Measurements from ENCODE around the gene GALM. TPM values are rescaled to one million over a fixed set of nuclear protein-coding genes. Genes with fewer than 3 reads are reported as not detected.
"Not testable (repeated sequence)": the region's sequence is repeated elsewhere in the genome, so short reads cannot be mapped to it uniquely, and the experiment has no call there.

The GALM gene
- total RNA-seq, 2 donors from 2014 or later = 9.2 to 16.8 TPM

DNA sequence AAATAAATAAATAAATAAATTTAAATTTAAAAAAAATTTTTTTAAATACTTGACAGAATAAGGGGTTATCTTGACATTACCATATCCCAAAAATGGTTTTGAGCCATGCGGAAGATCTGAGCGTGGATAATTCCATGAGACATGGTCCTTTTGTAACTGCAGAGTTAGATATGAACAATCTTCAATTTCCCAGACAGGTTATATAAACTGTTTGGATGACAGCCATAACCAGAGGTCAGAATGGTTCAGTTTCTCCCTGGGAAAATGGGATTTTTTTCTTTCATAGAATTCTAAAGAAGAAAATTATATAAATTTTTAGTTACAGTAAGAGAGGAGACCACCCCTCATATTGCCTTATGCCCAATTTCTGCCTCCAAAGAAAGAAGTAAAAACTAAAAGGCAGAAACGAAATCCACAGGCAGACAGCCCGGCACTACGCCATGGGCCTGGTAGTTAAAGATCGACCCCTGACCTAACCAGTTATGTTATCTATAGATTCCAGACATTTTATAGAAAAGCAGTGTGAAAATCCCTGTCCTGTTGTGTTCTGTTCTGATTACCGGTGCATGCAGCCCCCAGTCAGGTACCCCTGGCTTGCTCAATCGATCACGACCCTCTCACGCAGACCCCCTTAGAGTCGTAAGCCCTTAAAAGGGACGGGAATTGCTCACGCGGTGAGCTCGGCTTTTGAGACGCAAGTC is 3.0 kb downstream of the GALM start:
- ATAC-seq = no peak
- no peak for DNase-seq
- intact Hi-C loops (cut with DNase I) = loop anchor here (5.0 to 10.0 kb wide), 3 partner anchors 53 to 74 kb away; partner anchors contain the start of gene HNRNPLL (in 1 of the 2)

DNA sequence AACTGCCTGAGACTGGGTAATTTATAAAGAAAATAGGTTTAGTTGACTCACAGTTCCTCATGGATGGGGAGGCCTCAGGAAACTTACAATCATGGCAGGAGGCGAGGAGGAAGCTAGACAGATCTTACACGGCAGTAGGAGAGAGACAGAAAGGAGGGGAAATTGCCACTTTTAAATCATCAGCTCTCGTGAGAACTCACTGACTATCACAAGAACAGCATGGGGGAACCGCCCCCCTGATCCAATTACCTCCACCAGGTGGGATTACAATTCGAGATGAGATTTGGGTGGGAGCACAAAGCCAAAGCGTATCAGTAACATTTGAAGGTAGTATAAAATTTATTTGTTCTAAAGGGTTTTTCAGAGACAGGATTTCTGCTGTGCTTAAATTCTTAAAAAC is 5.4 kb downstream of the GALM start:
- no peak for ATAC-seq
- intact Hi-C loops (cut with DNase I) = no loop called here
- DNase-seq = no peak

DNA sequence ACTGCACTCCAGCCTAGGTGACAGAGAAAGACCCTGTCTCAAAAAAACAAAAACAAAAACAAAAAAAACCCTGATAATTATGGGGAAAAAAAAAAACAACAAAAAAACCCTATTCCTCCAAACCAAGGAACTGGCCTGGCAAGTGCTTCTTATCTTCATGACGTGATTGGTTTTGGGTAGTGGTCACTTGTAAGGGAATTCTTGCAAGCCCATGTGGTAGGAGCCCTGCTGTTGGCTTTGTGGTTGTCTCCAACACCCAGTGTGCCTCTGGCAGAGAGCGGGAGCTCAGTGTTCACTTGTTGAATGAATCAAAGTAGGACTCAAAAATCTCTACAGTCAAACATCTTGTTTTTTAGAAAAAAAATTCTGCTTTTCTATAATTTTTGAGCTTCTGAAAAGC is 6.0 kb downstream of the GALM start:
- intact Hi-C loops (cut with DNase I) = no loop called here
- DNase-seq = no peak
- ATAC-seq = no peak

DNA sequence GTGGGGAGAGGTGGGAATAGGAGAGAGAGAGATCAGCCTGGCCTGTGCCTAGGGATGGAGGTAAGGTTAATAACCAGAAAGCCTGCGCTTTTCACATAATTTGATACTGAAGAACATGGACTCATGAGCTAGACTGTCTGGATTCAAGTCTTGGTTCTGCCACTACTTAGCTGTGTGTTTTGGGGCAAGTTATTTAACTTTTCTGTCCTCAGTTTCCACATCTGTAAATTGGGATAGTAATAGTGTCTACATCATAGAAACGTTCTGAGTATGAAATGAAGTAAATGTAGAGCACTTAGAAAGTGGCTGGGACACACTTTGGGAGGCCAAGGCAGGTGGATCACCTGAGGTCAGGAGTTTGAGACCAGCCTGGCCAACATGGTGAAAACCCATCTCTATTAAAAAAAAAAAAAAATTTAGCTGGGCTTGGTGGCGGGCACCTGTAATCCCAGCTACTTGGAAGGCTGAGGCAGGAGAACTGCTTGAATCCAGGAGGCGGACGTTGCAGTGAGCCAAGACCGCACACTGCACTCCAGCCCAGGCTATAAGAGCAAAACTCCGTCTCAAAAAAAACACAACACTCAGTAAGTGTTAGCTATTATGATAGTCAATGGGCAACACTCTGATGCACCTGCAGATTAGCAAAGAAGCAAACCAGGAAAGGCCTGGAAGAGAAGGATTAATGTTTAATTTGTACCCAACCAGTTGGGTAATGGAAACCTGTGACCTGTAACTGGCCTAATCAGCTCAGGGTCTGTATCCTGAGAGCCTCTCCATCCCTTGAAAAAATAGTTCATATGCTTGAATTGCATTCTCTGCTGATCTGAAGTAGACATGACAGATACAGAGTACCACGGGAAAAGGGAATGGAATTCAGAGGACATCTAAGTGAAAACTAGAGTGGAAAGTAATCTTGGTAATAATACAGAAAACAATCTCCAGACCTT is 6.8 kb downstream of the GALM start:
- intact Hi-C loops (cut with DNase I) = no loop called here
- ATAC-seq (no peak), DNase-seq (no peak)

DNA sequence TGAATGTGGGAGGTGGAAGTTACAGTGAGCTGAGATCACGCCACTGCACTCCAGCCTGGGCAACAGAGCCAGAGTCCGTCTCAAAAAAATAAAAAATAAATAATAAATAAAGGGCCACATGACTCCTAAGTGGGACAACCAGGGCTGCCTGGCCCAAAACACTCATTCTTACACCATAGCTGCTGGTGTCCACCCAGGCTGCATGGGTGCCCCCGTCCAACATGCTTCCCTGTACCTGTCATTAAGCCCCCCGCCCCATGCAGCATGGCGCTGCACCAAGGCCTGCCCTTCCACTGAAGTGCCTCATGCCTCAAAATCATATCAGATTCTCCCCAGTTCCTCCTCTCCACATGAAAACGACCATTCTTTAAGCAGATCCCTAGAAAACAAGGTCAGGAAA is 10.8 kb downstream of the GALM start:
- intact Hi-C loops (cut with DNase I) = no loop called here
- no peak for DNase-seq
- ATAC-seq = no peak

DNA sequence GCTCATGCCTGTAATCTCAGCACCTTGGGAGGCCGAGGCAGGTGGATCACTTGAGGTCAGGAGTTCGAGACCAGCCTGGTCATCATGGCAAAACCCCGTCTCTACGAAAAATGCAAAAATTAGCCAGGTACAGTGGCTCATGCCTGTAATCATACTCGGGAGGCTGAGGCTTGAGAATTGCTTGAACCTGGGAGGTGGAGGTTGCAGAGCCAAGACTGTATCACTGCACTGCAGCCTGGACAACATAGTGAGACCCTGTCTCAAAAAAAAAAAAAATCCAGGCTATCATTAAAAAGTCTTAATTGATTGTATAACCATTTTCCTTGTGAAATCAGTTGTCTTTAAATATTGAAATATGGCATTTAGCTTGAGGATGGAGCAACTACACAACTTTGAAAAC is 15.0 kb downstream of the GALM start:
- ATAC-seq; intact Hi-C loops (cut with DNase I); DNase-seq: not testable (repeated sequence)

DNA sequence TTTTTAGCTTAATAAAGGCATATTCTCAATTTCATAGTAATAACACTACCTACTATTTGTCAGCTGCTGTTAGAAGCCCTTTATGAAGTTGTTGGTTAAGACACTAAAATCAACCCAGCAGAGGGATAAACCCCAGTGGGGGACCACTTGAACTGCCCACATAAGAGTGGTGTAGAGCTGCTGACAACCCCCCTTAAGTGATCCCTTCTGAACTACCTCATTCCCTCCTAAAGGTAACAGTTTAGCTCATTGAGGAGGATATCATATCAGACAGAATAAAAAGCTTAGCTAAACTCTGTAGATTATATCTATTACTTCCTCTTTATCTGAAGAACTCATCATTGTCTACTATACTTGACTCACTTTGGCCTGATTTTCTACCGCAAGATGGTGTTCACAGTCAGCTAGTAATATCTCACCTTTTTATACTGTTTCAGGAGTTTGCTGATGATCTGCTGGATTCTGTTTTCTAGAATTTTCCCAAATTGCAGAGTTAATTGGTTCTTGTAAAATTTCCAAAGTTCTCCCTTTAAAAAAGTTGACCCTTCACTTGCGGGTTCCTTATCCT is 16.2 kb downstream of the GALM start:
- intact Hi-C loops (cut with DNase I) = no loop called here
- no peak for ATAC-seq
- DNase-seq = no peak

DNA sequence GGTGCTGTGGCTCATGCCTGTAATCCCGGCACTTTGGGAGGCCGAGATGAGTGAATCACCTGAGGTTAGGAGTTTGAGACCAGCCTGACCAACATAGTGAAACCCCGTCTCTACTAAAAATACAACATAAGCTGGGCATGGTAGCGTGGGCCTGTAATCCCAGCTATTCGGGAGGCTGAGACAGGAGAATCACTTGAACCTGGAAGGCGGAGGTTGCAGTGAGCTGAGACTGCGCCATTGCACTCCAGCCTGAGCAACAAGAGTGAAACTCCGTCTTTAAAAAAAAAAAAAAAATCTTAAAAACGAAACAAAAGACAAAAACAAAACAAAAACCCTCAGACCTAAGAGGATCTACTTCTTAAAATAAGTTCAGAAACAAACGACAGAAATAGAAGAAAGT is 16.7 kb downstream of the GALM start:
- intact Hi-C loops (cut with DNase I); ATAC-seq; DNase-seq: not testable (repeated sequence)

DNA sequence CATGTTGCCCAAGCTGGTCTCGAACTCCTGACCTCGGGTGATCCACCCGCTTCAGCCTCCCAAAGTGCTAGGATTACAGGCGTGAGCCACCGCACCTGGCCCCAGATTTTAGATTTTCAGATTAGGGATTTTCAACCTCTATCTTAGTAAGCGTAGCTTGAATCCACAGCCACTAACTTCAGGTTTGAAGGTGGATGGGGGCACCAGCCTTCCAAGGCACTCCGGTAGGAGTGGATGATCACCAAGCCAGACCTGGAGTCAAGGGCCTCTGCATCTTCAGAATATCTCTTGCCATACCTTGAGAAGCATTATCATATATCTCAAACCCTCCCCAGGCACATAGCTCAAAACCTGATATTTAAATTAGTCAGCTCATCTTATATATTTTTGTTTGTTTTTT is 17.9 kb downstream of the GALM start:
- ATAC-seq (no peak), DNase-seq (no peak)
- intact Hi-C loops (cut with DNase I) = no loop called here

DNA sequence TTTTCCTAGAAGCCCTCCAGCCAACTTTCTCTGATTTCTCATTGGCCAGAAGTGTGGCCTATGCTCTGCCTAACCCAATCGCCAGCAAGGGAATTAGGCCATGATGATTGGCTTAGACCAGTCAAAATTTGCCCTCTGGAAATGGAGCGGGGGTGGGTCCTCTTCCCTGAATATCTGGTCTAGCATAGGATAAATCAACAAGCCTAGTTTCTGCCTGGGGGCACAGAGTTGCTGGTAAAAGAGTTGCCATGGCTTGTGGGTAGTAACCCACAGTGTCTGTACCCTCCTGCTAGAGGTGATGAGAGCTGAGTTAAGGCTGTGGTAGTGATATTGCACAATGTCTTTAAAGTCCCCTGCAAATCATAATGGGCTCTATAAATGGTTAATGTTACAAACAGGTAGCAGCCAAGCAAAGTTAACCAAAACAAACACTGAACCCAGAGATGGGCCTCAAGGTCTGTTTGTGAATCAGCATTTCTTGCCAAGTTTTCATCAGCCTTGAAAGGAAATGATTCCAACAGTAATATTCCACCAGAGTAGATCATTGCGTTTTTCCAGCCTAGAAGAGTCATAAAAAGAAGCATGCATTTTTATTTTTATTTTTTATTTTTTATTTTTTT is 19.3 kb downstream of the GALM start:
- DNase-seq (no peak), ATAC-seq (no peak)
- intact Hi-C loops (cut with DNase I) = no loop called here

DNA sequence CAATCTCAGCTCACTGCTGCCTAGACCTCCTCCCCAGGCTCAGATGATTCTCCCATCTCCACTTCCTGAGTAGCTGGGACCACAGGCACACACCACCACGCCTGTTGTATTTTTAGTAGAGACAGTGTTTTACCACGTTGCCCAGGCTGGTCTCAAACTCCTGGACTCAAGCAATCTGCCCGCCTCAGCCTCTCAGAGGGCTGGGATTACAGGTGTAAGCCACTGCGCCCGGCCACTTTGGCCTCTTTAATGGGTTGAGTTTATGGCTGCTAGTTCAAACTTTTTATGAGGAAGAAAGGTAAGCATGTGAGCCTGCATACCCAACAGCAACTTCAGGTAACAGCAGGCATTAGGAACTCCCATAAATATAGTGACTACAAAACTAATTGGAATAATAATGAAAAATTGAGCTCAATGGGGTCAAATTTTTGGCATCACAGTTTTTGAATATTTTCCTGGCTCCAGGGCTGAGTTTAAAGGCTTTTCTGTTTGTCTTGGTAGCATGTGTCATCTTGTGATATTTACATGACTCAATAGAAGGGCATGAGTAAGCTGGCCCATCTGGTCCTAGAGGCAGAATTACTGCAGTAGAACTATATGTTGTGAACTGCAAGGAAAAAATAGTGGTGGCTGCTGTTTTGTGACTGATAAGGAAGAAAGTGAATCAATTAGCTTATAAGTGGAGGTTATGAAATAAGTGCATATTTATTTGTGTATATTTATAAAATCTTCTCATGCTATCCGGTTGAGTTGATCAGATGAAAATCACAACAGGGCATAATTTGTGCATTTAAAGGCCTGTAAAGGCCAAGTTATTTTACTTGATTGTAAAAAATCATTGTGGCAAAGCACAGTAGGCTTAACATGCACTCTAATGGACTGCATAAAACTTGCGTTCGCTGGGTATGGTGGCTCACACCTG is 24.8 kb downstream of the GALM start:
- ATAC-seq (peak in 1 of 2 donors; percentile 84), DNase-seq (no peak)
- intact Hi-C loops (cut with DNase I) = no loop called here

DNA sequence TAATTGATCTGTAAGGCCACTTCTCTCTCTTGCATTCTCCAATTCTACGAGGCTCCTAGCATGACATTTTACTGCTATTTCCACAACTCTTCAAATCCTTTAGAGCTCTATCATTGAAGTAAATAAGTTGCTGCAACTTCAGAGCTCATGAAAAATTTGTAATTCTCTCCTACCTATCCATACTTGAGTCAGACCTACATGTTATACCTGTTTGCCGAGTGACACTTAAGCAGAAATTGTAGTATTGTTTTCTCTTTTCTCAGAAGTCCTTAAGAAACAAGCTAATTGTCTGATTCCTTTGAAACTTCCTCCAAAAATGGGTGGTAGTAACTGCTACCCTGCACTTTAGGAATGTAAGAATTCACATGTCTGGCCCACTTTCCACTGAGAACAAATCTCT is 26.1 kb downstream of the GALM start:
- DNase-seq (no peak), ATAC-seq (no peak)
- intact Hi-C loops (cut with DNase I) = no loop called here

DNA sequence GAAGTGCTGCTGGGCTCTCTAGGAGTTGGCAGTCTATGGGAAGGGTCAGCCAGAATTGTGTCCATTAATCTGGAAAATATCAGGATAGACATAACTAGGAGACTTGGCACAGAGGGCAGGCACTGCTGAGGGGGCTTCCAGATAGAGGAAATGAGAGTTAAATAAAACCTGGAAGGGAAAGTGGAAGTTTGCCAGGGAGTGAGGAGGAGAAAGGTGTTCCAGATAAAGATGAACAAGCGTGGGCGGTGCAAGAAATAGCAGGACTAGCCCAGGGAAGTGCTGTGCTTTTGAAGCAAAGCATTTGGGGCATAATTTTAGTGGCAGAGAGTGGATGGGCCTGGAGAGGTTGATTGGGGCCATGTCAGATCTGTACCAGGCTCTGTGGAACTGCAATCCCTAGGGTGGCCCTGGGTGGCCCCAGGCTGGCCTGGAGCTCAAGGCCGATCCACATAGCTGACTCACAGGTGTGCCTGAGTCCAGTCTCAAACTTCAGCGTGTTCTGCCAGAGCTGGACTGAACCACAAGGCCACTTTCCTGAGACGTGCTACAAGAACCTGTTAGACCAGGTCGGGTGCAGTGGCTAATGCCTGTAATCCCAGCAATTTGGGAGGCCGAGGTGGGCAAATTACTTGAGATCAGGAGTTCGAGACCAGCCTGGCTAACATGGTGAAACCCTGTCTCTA is 26.9 kb downstream of the GALM start:
- intact Hi-C loops (cut with DNase I) = no loop called here
- peak; percentile 44 to 66 for ATAC-seq

DNA sequence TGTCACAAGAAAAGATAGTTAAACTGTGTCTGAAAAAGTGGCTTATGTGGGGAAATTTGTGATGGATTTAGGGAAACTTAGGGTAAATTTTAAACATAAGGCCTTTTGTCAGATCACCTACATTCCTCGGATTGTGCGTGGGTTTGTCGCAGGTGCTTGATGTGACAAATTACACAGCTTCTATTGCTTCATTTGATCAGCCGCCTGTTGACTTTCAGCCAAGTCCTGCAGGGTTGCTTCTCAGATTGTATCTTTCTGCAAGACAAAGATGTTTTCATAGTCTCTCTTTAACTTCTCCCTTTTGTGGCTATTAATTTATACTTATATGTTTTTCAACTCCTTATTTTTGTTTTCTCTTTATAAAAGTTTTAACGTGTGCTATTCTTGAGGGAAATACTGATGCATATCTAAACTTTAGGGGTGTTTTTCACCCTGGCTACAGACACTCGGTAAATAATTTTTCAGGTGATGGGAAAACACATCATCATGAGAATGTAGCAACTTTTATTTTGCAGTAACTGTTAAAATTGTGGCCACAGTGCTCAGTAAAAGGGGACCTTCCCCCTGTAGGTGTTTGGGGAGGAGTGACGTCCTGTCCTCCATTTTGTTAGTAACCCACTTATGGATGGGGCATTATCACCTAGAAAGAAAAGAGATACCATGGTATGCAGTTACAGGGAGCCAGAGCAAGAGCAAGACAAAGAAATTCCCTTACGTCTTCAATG is 31.4 kb downstream of the GALM start:
- ATAC-seq = no peak

More for the DNA sequence above, 26.9 kb downstream of the GALM start:
- DNase-seq = no peak

DNA sequence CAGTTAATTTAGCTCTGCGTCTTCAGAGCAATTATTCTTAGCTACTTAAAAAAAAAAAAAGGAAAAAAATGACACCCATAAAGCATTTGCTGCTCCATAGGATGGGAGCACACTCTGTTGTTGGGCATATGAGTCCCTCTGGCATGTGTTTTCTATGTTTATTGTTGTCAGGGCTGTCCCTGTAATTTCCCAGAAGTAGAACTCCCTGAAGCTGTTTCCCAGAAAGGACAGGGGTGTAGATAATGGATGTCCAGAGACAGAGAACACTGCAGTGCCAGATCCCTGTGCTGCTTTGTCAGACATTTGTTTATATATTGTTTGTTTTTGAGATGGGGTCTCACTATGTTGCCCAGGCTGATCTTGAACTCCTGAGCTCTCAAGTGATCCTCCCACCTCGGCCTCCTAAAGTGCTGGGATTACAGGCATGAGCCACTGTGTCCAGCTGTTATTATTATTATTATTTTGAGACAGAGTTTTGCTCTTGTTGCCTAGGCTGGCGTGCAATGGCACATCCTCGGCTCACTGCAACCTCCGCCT is 32.6 kb downstream of the GALM start:
- no peak for ATAC-seq
- intact Hi-C loops (cut with DNase I) = no loop called here

More for the DNA sequence above, 31.4 kb downstream of the GALM start:
- intact Hi-C loops (cut with DNase I) = no loop called here
- DNase-seq = no peak

DNA sequence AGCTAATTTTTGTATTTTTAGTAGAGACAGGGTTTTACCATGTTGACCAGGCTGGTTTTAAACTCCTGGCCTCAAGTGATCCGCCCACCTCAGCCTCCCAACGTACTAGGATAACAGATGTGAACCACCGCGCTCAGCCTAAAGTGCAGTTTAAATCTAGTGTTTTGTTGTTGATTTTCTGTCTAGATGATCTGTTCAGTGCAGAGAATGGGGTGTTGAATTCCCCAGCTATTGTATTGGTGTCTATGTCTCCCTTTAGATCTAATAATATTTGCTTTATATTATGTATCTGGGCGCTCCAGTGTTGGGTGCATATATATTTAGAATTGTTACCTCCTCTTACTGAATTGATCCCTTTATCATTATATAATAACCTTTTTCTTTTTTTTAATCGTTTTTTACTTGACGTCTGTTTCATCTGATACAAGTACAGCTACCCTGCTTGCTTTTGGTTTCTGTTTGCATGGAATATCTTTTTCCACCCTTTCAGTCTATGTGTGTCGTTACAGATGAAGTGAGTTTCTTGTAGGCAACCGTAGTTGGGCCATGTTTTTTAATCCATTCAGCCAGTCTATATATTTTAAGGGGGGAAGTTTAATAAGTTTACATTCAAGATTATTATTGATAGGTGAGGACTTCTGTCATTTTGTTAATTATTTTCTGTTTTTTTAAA is 34.3 kb downstream of the GALM start:
- DNase-seq (no peak), ATAC-seq (no peak)
- intact Hi-C loops (cut with DNase I) = no loop called here

More for the DNA sequence above, 32.6 kb downstream of the GALM start:
- no peak for DNase-seq
